ACC112 (cell line): Measurements from ENCODE around the gene SLC16A6.
"Not testable (repeated sequence)": the region's sequence is repeated elsewhere in the genome, so short reads cannot be mapped to it uniquely, and the experiment has no call there.

Experiments used
- H2AFZ ChIP-seq: fragments of 200-600 bp; sonication (generic); one replicate; pipeline ENCODE4 v1.6.0; 2017; ENCODE audit warnings: antibody characterized with exemption, low read length; ENCODE audit not compliant: unreplicated experiment
- H3K27ac ChIP-seq: fragments of 200-600 bp; sonication (generic); 2 replicates; pipeline ENCODE4 v1.5.1; 2014; ENCODE audit warnings: low read depth, mild to moderate bottlenecking, antibody characterized with exemption, low read length, moderate library complexity
- H3K27me3 ChIP-seq: fragments of 200-600 bp; sonication (generic); 2 replicates; pipeline ENCODE4 v1.6.1; 2014; ENCODE audit warnings: mild to moderate bottlenecking, antibody characterized with exemption, low read length, moderate library complexity, mixed read lengths; ENCODE audit not compliant: insufficient read depth
- H3K36me3 ChIP-seq: fragments of 200-600 bp; sonication (generic); 2 replicates; pipeline ENCODE4 v1.6.1; 2016; ENCODE audit warnings: mild to moderate bottlenecking, antibody characterized with exemption, low read length, moderate library complexity, mixed read lengths; ENCODE audit not compliant: insufficient read depth
- H3K4me1 ChIP-seq: fragments of 200-600 bp; sonication (generic); one replicate; pipeline ENCODE4 v1.6.1; 2016; ENCODE audit warnings: low read length, mixed read lengths; ENCODE audit not compliant: insufficient read depth, unreplicated experiment, control insufficient read depth
- H3K4me3 ChIP-seq: fragments of 200-600 bp; sonication (generic); 2 replicates; pipeline ENCODE4 v1.5.1; 2014; ENCODE audit warnings: mild to moderate bottlenecking, low read depth, low read length
- H3K79me2 ChIP-seq: fragments of 200-600 bp; sonication (generic); one replicate; pipeline ENCODE4 v1.6.0; 2016; ENCODE audit warnings: low read length; ENCODE audit not compliant: control insufficient read depth, unreplicated experiment, insufficient read depth

The SLC16A6 gene

DNA sequence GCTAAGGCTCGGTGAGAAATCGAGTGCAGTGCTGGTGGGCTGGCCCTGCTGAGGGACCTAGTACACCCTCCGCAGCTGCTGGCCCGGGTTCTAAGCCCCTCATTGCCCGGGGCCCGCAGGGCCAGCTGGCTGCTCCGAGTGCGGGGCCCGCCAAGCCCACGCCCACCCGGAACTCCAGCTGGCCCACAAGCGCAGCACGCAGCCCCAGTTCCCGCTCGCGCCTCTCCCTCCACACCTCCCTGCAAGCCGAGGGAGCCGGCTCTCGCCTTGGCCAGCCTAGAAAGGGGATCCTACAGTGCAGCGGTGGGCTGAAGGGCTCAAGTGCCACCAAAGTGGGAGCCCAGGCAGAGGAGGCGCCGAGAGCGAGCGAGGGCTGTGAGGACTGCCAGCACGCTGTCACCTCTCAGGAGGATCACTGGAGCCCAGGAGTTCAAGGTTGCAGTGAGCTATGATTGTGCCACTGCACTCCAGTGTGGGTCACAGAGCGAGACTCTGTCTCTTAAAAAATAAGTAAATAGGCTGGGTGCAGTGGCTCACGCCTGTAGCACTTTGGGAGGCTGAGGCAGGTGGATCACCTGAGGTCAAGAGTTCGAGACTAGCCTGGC is 18.2 kb upstream of the SLC16A6 start:
- not testable (repeated sequence) for H3K79me2 ChIP-seq, H2AFZ ChIP-seq, H3K27me3 ChIP-seq, H3K36me3 ChIP-seq, H3K4me3 ChIP-seq, H3K27ac ChIP-seq
- H3K4me1 ChIP-seq = peaks cover 15% of the 10 kb centered on the region

- H3K36me3 ChIP-seq, H3K27me3 ChIP-seq, H3K79me2 ChIP-seq, H3K4me3 ChIP-seq, H2AFZ ChIP-seq, H3K27ac ChIP-seq: not testable (repeated sequence)
- peaks cover 15% of the 10 kb centered on the region for H3K4me1 ChIP-seq
These were observed 17.6 kb upstream of the SLC16A6 start for GRCh38 chr17:68308486-68308885.

- H3K79me2 ChIP-seq = no peaks in the 10 kb centered on the region
- H3K27ac ChIP-seq = no peak overlapping the region
- no peak overlapping the region for H2AFZ ChIP-seq
- no peaks in the 10 kb centered on the region for H3K27me3 ChIP-seq
- no peaks in the 10 kb centered on the region for H3K36me3 ChIP-seq
- no peak overlapping the region for H3K4me3 ChIP-seq
- peaks cover 6% of the 10 kb centered on the region for H3K4me1 ChIP-seq
These were observed 16.5 kb upstream of the SLC16A6 start for GRCh38 chr17:68307443-68307842.

GRCh38 chr17:68306819-68307218 is 15.9 kb upstream of the SLC16A6 start:
- Histone ChIP-seq H3K36me3 (no peaks in the 10 kb centered on the region), H3K4me3 (no peak overlapping the region), H3K79me2 (no peaks in the 10 kb centered on the region), H3K27me3 (no peaks in the 10 kb centered on the region), H3K4me1 (no peaks in the 10 kb centered on the region), H3K27ac (no peak overlapping the region), H2AFZ (no peak overlapping the region)

DNA sequence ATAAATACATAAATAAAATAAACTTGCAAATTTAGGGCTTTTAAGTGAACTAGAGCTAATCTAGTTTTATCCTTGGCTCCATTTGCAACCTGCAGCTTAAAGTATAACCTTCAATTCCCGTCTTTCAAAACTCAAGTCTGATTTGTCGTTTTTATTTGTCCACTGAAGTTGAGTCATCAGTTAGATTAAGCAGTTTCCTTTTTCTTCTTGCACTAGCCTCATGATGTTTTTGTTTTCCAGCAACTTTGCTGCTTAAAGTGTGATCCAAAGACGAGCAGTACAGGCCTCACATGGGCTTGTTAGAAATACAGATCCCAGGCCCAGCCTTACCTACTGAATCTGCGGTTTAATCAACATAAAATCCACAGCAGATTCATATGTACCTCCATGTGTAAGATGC is 14.2 kb upstream of the SLC16A6 start:
- Histone ChIP-seq H2AFZ (no peak overlapping the region), H3K27me3 (no peaks in the 10 kb centered on the region), H3K4me1 (no peaks in the 10 kb centered on the region), H3K79me2 (no peaks in the 10 kb centered on the region), H3K4me3 (no peak overlapping the region), H3K36me3 (no peaks in the 10 kb centered on the region), H3K27ac (no peak overlapping the region)

- Histone ChIP-seq H3K27me3 (no peaks in the 10 kb centered on the region), H3K4me1 (no peaks in the 10 kb centered on the region), H3K79me2 (no peaks in the 10 kb centered on the region), H3K27ac (no peak overlapping the region), H2AFZ (no peak overlapping the region), H3K36me3 (no peaks in the 10 kb centered on the region), H3K4me3 (no peak overlapping the region)
These were observed 13.8 kb upstream of the SLC16A6 start for GRCh38 chr17:68304706-68305105.

GRCh38 chr17:68302666-68303065 is 11.7 kb upstream of the SLC16A6 start:
- Histone ChIP-seq H3K4me1 (no peaks in the 10 kb centered on the region), H3K79me2 (no peaks in the 10 kb centered on the region), H2AFZ (no peak overlapping the region), H3K27me3 (no peaks in the 10 kb centered on the region), H3K36me3 (no peaks in the 10 kb centered on the region), H3K4me3 (no peak overlapping the region), H3K27ac (no peak overlapping the region)

DNA sequence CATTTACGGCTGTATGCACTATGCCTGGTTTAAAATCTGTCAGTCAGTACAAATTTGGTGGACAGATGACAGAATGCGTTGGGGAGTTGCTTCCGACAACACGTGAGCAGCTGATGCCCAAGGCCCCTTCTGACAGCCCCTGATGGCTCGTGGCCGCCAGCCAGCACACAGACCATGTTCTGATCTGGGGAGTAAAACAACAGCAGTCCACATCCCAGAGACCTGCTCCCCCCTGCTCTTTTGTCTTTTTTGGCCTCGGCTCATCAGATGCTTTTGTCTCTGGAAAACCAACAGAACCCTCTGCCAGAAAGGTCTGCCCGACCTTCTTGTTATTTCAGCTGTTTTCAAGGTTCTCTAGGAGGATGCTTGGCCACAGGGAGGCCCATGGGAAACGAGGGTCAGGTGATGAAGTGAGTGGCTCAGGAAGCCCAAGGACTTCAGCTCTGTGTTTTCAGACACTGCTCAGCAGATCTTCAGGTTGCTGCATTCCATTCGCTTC is 11.2 kb upstream of the SLC16A6 start:
- H2AFZ ChIP-seq = no peak overlapping the region

GRCh38 chr17:68301438-68301959 is 10.6 kb upstream of the SLC16A6 start:
- Histone ChIP-seq H2AFZ (no peak overlapping the region), H3K4me1 (no peaks in the 10 kb centered on the region), H3K27ac (no peak overlapping the region)

More for the DNA sequence above, 11.2 kb upstream of the SLC16A6 start:
- H3K36me3 ChIP-seq = no peaks in the 10 kb centered on the region
- H3K27me3 ChIP-seq = no peaks in the 10 kb centered on the region
- no peaks in the 10 kb centered on the region for H3K79me2 ChIP-seq
- no peak overlapping the region for H3K27ac ChIP-seq
- no peaks in the 10 kb centered on the region for H3K4me1 ChIP-seq
- H3K4me3 ChIP-seq = no peak overlapping the region

GRCh38 chr17:68299817-68300216 is 8.9 kb upstream of the SLC16A6 start:
- no peaks in the 10 kb centered on the region for H3K36me3 ChIP-seq
- no peak overlapping the region for H3K27ac ChIP-seq
- no peak overlapping the region for H3K4me3 ChIP-seq
- no peaks in the 10 kb centered on the region for H3K27me3 ChIP-seq
- H3K79me2 ChIP-seq = no peaks in the 10 kb centered on the region
- H3K4me1 ChIP-seq = no peaks in the 10 kb centered on the region
- H2AFZ ChIP-seq = no peak overlapping the region

More at GRCh38 chr17:68301438-68301959, 10.6 kb upstream of the SLC16A6 start:
- Histone ChIP-seq H3K79me2 (no peaks in the 10 kb centered on the region), H3K27me3 (no peaks in the 10 kb centered on the region), H3K36me3 (no peaks in the 10 kb centered on the region), H3K4me3 (no peak overlapping the region)

DNA sequence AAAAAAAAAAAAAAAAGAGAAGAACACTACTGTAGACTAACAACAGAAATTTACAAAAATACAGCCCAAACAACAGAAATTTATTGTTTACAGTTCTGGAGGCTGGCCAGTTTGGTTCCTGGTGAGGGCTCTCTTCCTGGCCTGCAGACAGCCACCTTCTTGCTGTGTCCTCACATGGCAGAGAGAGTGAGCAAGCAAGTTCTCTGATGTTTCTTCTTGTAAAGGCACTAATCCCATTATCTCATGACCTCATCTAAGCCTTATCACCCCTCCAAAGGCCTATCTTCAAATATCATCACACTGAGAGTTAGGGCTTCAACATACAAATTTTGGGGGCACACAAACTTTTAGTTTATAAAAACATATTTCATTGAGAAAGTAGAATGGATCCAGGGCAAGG is 7.7 kb upstream of the SLC16A6 start:
- no peaks in the 10 kb centered on the region for H3K79me2 ChIP-seq
- H3K36me3 ChIP-seq = no peaks in the 10 kb centered on the region
- no peaks in the 10 kb centered on the region for H3K27me3 ChIP-seq
- H3K27ac ChIP-seq = no peak overlapping the region
- no peak overlapping the region for H2AFZ ChIP-seq
- no peak overlapping the region for H3K4me3 ChIP-seq
- no peaks in the 10 kb centered on the region for H3K4me1 ChIP-seq
